Astrocyte of the hippocampus (primary cell): ENCODE measurements around the gene CNMD.
A peak's percentile ranks its signal among the peaks of the same experiment; 100 is the strongest.

ENCODE experiments used
- DNase-seq: peaks from one replicate; pipeline ENCODE4 v3.0.0; 2011; ENCODE audit warnings: low read depth, low spot score

Gene CNMD

GRCh38 chr13:52686376-52686775 lies 53.2 kb downstream of the CNMD start:
- DNase-seq, result peak; percentile 12

- DNase-seq, result peak; percentile 5
Observed at GRCh38 chr13:52685806-52686205, 53.8 kb downstream of the CNMD start.

GRCh38 chr13:52677823-52678222 lies 61.8 kb downstream of the CNMD start:
- DNase-seq, result no peak

GRCh38 chr13:52673465-52673864 lies 66.2 kb downstream of the CNMD start:
- no peak for DNase-seq

GRCh38 chr13:52670726-52671125 lies 68.9 kb downstream of the CNMD start:
- no peak for DNase-seq

- DNase-seq, result no peak
Observed at GRCh38 chr13:52669677-52670076, 69.9 kb downstream of the CNMD start.

- peak; percentile 47 for DNase-seq
Observed at GRCh38 chr13:52665325-52665724, 74.3 kb downstream of the CNMD start.

- DNase-seq, result no peak
Observed at GRCh38 chr13:52664272-52664671, 75.3 kb downstream of the CNMD start.

GRCh38 chr13:52659340-52659739 lies 80.3 kb downstream of the CNMD start:
- DNase-seq, result no peak
